HUES48 (cell line): ENCODE results near the gene OR10G6.
"Not testable (repeated sequence)": the region's sequence is repeated elsewhere in the genome, so short reads cannot be mapped to it uniquely, and the experiment has no call there.

Source experiments
- H3K27ac ChIP-seq: one replicate; pipeline ENCODE4 v1.7.0; 2013; ENCODE audit warnings: low read depth, low read length, inconsistent platforms
- H3K27me3 ChIP-seq: 2 replicates; pipeline ENCODE4 v1.6.1; 2013; ENCODE audit warnings: mild to moderate bottlenecking, low read length; ENCODE audit not compliant: control insufficient read depth, insufficient read depth
- H3K36me3 ChIP-seq: 2 replicates; pipeline ENCODE4 v1.6.1; 2013; ENCODE audit warnings: low read length; ENCODE audit not compliant: control insufficient read depth, insufficient read depth
- H3K4me1 ChIP-seq: 2 replicates; pipeline ENCODE4 v1.6.1; 2013; ENCODE audit warnings: mild to moderate bottlenecking, low read length; ENCODE audit not compliant: control insufficient read depth, insufficient read depth
- H3K4me3 ChIP-seq: 2 replicates; pipeline ENCODE4 v1.5.1; 2013; ENCODE audit warnings: mild to moderate bottlenecking, low read depth, low read length
- H3K9ac ChIP-seq: 2 replicates; pipeline ENCODE4 v1.6.1; 2013; ENCODE audit warnings: mild to moderate bottlenecking, low read depth, low read length, moderate library complexity
- H3K9me3 ChIP-seq: 2 replicates; pipeline ENCODE4 v1.6.1; 2013; ENCODE audit warnings: low read length; ENCODE audit not compliant: control insufficient read depth, insufficient read depth

OR10G6 gene, protein sequence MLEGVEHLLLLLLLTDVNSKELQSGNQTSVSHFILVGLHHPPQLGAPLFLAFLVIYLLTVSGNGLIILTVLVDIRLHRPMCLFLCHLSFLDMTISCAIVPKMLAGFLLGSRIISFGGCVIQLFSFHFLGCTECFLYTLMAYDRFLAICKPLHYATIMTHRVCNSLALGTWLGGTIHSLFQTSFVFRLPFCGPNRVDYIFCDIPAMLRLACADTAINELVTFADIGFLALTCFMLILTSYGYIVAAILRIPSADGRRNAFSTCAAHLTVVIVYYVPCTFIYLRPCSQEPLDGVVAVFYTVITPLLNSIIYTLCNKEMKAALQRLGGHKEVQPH

DNA sequence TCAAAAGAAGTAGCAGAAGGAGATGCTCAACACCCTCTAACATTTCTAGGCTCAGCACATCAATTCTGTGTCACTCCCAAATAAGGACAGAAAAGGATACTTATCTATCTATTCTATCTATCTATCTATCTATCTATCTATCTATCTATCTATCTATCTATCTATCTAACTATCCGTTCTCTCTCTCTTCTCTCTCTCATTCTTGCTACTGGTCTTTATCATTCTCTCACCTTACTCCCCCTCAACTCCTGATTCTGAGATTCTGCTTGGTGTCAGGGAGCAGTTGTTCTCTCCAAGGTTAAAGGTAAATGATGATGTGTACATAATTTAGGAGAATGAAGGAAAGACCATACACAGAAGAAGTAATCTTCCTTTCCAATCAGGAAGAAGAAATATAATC lies at the start of gene OR10G6:
TSS of gene OR10G6 (minus strand) at position 43 of the 400 bp plus-strand sequence. CDS start at position 43, 0 bp downstream.
- Histone ChIP-seq H3K4me1 (no peaks in the 10 kb centered on the region), H3K4me3 (no peak within 1 kb of the TSS), H3K27ac (no peak within 1 kb of the TSS), H3K9me3 (no peaks in the 10 kb centered on the region), H3K27me3 (no peaks in the 10 kb centered on the region), H3K9ac (no peak within 1 kb of the TSS), H3K36me3 (no peaks in the 10 kb centered on the region)

DNA sequence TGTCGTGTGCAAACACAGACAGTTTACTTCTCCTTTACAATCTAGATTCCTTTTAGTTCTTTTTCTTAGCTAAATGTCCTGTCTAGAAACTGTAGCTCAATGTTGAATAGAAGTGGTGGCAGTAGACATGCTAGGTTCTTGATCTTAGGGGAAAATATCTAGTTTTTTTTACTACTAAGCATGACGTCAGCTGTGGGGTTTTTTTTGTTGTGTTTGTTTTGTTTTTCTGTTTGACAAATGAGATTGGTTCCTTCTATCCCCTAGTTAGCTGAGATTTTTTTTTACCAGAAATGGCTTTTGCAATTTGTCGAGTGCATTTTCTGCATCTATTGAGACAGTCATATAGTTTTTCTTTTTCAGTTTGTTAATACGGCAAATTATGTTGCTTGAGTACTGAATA lies 48.5 kb upstream of the OR10G6 start:
- Histone ChIP-seq H3K27me3 (no peaks in the 10 kb centered on the region), H3K9me3 (no peaks in the 10 kb centered on the region), H3K9ac (no peak overlapping the region), H3K36me3 (no peaks in the 10 kb centered on the region), H3K27ac (no peak overlapping the region), H3K4me3 (no peak overlapping the region), H3K4me1 (0 out of 2 replicates have a peak, but pooled peaks cover 4% of the 10 kb centered on the region)

DNA sequence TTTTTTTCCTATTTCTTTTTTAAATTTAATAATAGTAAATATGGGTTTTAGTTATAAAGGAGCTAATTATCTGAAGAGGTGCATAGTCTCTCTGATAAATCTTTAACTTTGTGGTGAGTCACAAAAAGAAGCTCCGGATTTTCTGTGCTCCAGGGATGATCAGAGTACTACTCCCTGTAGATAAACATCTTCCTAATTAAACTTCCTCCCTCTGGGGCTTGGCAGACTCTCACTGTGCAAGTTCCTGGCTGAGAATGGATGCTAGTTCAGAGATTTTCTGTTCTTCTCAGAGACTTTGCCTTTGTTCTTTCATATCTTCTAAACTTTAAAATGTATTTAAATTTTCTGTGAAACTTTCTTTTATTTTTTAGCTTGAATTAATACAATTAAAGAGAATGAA lies 46.3 kb upstream of the OR10G6 start, which contains the start of gene OR10G7:
TSS of gene OR10G7 (minus strand) at position 72 of the 400 bp plus-strand sequence. CDS start 2,324 bp downstream, outside the sequence.
- H3K4me1 ChIP-seq: 0 out of 2 replicates have a peak, but pooled peaks cover 4% of the 10 kb centered on the region
- H3K4me3 ChIP-seq: no peak within 1 kb of the TSS
- H3K27me3 ChIP-seq: no peaks in the 10 kb centered on the region
- H3K9ac ChIP-seq: no peak within 1 kb of the TSS
- H3K27ac ChIP-seq: no peak within 1 kb of the TSS
- H3K9me3 ChIP-seq: no peaks in the 10 kb centered on the region
- H3K36me3 ChIP-seq: no peaks in the 10 kb centered on the region

DNA sequence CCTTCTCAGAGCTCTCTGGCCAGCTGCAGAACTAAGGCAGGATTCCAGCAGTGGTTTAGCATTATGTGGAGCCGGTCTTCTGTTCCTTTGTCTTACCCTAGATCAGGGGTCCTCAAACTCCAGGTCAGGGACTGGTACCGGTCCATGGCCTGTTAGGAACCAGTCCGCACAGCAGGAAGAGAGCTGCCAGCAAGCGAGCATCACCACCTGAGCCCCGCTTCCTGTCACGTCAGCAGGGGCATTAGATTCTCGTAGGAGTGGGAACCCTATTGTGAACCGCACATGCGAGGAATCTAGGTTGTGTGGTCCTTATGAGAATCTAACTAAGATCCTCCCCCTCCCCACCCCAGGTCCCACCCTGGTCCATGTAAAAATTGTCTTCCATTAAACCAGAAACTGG lies 44.6 kb upstream of the OR10G6 start:
- no peaks in the 10 kb centered on the region for H3K36me3 ChIP-seq
- H3K4me3 ChIP-seq: no peak overlapping the region
- H3K9me3 ChIP-seq: no peaks in the 10 kb centered on the region
- H3K4me1 ChIP-seq: 0 out of 2 replicates have a peak, but pooled peaks cover 4% of the 10 kb centered on the region
- H3K9ac ChIP-seq: no peak overlapping the region
- H3K27me3 ChIP-seq: no peaks in the 10 kb centered on the region
- H3K27ac ChIP-seq: no peak overlapping the region

DNA sequence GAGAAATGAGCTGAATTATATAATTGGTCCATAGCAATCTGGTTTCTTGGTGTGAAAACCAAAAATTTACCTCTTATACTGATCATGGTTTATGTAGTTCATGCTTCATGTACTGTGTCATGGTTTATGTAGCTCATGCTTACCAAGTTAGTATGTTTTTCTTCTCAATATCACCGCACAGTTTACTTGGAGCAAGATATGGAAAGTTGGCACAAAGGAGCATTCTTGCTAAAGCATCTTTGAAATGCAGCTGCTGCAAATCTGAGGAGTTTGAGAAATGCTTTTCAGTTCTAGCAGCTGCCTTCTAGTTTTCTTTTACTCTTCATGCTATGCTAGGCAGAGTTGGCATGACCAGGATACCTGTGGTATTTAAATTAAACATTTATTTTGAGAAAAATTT lies 41.7 kb upstream of the OR10G6 start:
- H3K9me3 ChIP-seq: no peaks in the 10 kb centered on the region
- H3K27ac ChIP-seq: no peak overlapping the region
- H3K27me3 ChIP-seq: no peaks in the 10 kb centered on the region
- H3K9ac ChIP-seq: no peak overlapping the region
- no peaks in the 10 kb centered on the region for H3K36me3 ChIP-seq
- H3K4me1 ChIP-seq: 0 out of 2 replicates have a peak, but pooled peaks cover 4% of the 10 kb centered on the region
- H3K4me3 ChIP-seq: no peak overlapping the region

DNA sequence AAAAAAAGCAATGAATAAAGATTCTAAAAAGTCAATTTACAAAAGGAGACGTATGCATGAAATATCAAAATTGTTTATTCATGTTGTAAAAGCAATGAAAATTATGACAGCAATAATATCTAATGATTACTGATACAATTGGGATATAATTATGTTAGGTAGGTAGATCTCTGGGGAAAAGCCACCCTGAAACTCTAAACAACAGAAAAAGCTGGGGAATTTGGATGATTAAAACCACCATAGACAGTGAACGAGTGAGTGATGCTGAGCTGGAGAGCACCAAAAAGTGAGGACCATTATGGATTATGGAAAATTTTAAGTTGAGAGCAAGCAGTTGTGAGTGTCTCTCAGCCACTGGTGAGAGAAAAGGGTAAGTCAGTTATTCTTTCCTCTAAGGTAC lies 31.5 kb upstream of the OR10G6 start, which contains the start of gene OR10G8:
TSS of gene OR10G8 (plus strand) at position 301 of the 400 bp plus-strand sequence. CDS start 2,825 bp downstream, outside the sequence.
- Histone ChIP-seq H3K27me3 (no peaks in the 10 kb centered on the region), H3K4me1 (peaks cover 4% of the 10 kb centered on the region; the same call in 1 of the 2 replicates), H3K9ac (no peak within 1 kb of the TSS), H3K9me3 (no peaks in the 10 kb centered on the region), H3K36me3 (no peaks in the 10 kb centered on the region), H3K27ac (no peak within 1 kb of the TSS), H3K4me3 (no peak within 1 kb of the TSS)

DNA sequence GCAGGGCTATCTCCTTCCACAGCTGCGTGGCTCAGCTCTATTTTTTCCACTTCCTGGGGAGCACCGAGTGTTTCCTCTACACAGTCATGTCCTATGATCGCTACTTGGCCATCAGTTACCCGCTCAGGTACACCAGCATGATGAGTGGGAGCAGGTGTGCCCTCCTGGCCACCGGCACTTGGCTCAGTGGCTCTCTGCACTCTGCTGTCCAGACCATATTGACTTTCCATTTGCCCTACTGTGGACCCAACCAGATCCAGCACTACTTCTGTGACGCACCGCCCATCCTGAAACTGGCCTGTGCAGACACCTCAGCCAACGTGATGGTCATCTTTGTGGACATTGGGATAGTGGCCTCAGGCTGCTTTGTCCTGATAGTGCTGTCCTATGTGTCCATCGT lies 20.9 kb upstream of the OR10G6 start:
- H3K27me3 ChIP-seq, H3K4me3 ChIP-seq, H3K9ac ChIP-seq, H3K36me3 ChIP-seq, H3K27ac ChIP-seq, H3K4me1 ChIP-seq, H3K9me3 ChIP-seq: not testable (repeated sequence)

DNA sequence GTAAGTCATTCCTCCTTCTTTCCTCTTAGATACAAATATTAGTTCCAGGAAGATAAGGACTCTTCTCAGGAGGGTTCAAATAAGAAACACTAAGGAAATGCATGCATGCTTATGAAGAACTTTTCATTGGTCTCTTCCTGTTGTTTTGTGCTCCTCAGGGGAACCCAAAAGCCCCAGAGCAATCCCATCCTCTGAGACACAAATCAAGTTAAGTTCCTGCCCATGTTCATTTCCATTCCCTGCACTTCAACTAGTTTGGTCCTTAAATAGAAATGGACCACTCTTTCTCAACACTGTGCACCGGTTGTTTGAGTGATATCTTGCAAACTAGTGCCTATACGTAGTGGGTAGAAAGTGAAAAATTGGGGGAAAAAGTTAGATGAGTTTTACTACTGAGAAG lies 17.7 kb upstream of the OR10G6 start, which contains the start of gene OR10G4:
TSS of gene OR10G4 (plus strand) at position 301 of the 400 bp plus-strand sequence. CDS start 2,578 bp downstream, outside the sequence.
- Histone ChIP-seq H3K9ac (no peak within 1 kb of the TSS), H3K36me3 (no peaks in the 10 kb centered on the region), H3K27ac (no peak within 1 kb of the TSS), H3K9me3 (no peaks in the 10 kb centered on the region), H3K4me3 (no peak within 1 kb of the TSS), H3K27me3 (no peaks in the 10 kb centered on the region), H3K4me1 (no peaks in the 10 kb centered on the region)

DNA sequence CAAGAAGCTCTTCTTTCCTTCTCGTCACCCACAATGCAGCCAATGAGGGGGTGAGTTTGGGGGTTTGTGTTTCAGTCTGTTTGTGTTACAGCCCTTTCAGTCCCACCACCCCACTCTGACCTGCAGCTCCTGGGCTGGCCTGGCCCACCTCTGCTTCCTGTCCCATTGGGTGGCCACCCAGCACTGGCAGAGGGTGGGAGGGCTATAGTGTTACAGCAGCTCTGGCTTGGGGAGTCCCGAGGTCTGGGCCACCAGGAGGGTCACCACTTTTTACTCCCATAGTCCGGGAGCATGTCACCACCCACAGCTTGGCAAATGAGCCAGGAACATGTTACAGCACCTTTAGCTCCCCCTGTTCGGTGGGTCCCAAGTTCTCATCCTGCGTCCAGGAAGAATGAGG lies 15.7 kb downstream of the OR10G6 start:
- H3K36me3 ChIP-seq: no peaks in the 10 kb centered on the region
- H3K9me3 ChIP-seq: no peaks in the 10 kb centered on the region
- H3K27ac ChIP-seq: no peak overlapping the region
- H3K27me3 ChIP-seq: no peaks in the 10 kb centered on the region
- H3K9ac ChIP-seq: no peak overlapping the region
- H3K4me1 ChIP-seq: no peaks in the 10 kb centered on the region
- H3K4me3 ChIP-seq: no peak overlapping the region

DNA sequence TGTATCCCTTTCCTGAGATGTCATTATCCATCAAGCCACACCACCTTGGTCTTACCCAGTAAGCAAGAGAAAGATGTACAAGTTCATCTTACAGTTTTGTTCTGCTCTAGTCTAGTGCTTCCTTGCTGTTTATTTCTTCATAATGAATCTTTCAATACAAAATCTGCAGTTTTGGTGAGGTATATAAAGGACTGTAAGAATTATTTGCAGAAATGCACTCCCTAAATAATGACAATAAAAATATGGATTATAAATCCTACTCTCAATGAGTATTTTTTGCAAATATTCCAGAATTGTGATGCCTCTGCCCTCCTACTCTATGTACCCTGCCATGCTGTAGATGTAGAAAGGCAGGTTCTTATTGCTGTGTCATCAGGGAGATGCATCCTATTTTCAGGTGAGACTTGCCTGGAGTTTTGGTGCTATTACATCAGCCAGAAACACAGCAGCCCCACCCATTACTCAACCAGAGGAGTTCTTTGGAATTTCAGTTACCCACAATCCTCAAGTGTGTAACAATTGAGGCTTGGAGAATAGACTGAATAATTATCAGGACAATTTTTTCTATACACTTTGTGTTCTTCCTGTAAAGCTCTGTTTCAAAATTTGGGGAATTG lies 17.1 kb downstream of the OR10G6 start, which contains the start of gene OR10S1:
TSS of gene OR10S1 (minus strand) at position 51 of the 617 bp plus-strand sequence. CDS start 117 bp downstream, outside the sequence.
- Histone ChIP-seq H3K9ac (no peak within 1 kb of the TSS), H3K27ac (no peak within 1 kb of the TSS), H3K9me3 (no peaks in the 10 kb centered on the region), H3K27me3 (no peaks in the 10 kb centered on the region), H3K4me3 (no peak within 1 kb of the TSS), H3K36me3 (no peaks in the 10 kb centered on the region), H3K4me1 (no peaks in the 10 kb centered on the region)
